Ishikawa (cell line): ENCODE results near the gene MYCBPAP.

Experiments used
- CEBPB ChIP-seq: IDR thresholded peaks from 2 replicates; pipeline ENCODE4 v1.6.1; 2012
- CREB1 ChIP-seq: IDR thresholded peaks from 2 replicates; pipeline ENCODE4 v1.6.1; 2012; ENCODE audit warnings: low read depth
- EGR1 ChIP-seq: IDR thresholded peaks from 2 replicates; pipeline ENCODE4 v1.6.1; 2012
- EP300 ChIP-seq: IDR thresholded peaks from 2 replicates; pipeline ENCODE4 v1.6.1; 2012; ENCODE audit warnings: borderline replicate concordance
- FOXM1 ChIP-seq: IDR thresholded peaks from 2 replicates; pipeline ENCODE4 v1.6.1; 2012; ENCODE audit warnings: low read depth, borderline replicate concordance
- NFIC ChIP-seq: IDR thresholded peaks from 2 replicates; pipeline ENCODE4 v1.6.1; 2012
- RAD21 ChIP-seq: IDR thresholded peaks from 2 replicates; pipeline ENCODE4 v1.6.1; 2012; ENCODE audit warnings: low read depth
- TAF1 ChIP-seq: IDR thresholded peaks from 2 replicates; pipeline ENCODE4 v1.6.1; 2012; ENCODE audit warnings: low read depth, mild to moderate bottlenecking
- TCF12 ChIP-seq: IDR thresholded peaks from 2 replicates; pipeline ENCODE4 v1.6.1; 2012; ENCODE audit warnings: low read depth
- TEAD4 ChIP-seq: IDR thresholded peaks from 2 replicates; pipeline ENCODE4 v1.6.1; 2012
- YY1 ChIP-seq: IDR thresholded peaks from 2 replicates; pipeline ENCODE4 v1.6.1; 2012; ENCODE audit warnings: low read depth
- ZBTB7A ChIP-seq: IDR thresholded peaks from 2 replicates; pipeline ENCODE4 v1.6.1; 2012; ENCODE audit warnings: low read depth
- TF ChIP-seq, protein P1 (sequence below): IDR thresholded peaks from 2 replicates; pipeline ENCODE4 v1.6.1; 2012
- TF ChIP-seq, protein P2 (sequence below): IDR thresholded peaks from 2 replicates; pipeline ENCODE4 v1.6.1; 2012; ENCODE audit warnings: low read depth, mild to moderate bottlenecking
- TF ChIP-seq, protein P3 (sequence below): IDR thresholded peaks from 2 replicates; pipeline ENCODE4 v1.6.1; 2012

MYCBPAP gene

DNA sequence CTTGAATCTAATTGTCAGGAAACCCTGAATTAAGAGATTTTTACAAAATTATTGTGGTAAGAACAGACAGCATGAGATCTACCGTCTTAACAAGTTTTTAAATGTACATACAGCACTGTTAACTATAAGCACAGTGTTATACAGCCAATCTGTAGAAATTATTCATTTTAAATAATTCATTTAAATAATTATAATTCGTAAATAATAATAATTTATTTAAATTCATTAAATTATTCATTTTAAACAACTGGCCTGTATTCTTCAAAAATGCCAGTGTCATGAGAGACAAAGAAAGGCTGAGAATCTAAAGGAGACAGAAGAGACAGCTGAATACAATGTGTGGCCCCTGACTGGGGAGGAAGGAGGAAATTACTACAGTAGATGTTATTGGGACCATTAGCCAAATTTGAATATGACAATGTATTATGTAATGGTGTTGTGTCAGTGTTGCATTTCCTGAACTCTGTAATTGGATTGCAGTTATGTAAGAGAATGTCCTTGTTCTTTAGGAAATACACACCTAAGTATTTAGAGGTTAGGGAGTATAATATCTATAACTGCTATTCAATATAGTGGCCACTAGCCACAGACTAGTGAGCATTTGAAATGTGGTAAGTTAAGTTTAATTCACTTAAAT is 27.3 kb upstream of the MYCBPAP start:
- TF ChIP-seq TCF12 (no peak), FOXM1 (no peak), TEAD4 (no peak), EGR1 (no peak), CREB1 (no peak), NFIC (no peak), EP300 (no peak), TAF1 (no peak), ZBTB7A (no peak), YY1 (no peak), RAD21 (no peak), CEBPB (no peak)
- TF ChIP-seq, protein P1, sequence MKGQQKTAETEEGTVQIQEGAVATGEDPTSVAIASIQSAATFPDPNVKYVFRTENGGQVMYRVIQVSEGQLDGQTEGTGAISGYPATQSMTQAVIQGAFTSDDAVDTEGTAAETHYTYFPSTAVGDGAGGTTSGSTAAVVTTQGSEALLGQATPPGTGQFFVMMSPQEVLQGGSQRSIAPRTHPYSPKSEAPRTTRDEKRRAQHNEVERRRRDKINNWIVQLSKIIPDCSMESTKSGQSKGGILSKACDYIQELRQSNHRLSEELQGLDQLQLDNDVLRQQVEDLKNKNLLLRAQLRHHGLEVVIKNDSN: no peak
- TF ChIP-seq, protein P2, sequence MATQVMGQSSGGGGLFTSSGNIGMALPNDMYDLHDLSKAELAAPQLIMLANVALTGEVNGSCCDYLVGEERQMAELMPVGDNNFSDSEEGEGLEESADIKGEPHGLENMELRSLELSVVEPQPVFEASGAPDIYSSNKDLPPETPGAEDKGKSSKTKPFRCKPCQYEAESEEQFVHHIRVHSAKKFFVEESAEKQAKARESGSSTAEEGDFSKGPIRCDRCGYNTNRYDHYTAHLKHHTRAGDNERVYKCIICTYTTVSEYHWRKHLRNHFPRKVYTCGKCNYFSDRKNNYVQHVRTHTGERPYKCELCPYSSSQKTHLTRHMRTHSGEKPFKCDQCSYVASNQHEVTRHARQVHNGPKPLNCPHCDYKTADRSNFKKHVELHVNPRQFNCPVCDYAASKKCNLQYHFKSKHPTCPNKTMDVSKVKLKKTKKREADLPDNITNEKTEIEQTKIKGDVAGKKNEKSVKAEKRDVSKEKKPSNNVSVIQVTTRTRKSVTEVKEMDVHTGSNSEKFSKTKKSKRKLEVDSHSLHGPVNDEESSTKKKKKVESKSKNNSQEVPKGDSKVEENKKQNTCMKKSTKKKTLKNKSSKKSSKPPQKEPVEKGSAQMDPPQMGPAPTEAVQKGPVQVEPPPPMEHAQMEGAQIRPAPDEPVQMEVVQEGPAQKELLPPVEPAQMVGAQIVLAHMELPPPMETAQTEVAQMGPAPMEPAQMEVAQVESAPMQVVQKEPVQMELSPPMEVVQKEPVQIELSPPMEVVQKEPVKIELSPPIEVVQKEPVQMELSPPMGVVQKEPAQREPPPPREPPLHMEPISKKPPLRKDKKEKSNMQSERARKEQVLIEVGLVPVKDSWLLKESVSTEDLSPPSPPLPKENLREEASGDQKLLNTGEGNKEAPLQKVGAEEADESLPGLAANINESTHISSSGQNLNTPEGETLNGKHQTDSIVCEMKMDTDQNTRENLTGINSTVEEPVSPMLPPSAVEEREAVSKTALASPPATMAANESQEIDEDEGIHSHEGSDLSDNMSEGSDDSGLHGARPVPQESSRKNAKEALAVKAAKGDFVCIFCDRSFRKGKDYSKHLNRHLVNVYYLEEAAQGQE: no peak
- TF ChIP-seq, protein P3, sequence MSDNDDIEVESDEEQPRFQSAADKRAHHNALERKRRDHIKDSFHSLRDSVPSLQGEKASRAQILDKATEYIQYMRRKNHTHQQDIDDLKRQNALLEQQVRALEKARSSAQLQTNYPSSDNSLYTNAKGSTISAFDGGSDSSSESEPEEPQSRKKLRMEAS: no peak

DNA sequence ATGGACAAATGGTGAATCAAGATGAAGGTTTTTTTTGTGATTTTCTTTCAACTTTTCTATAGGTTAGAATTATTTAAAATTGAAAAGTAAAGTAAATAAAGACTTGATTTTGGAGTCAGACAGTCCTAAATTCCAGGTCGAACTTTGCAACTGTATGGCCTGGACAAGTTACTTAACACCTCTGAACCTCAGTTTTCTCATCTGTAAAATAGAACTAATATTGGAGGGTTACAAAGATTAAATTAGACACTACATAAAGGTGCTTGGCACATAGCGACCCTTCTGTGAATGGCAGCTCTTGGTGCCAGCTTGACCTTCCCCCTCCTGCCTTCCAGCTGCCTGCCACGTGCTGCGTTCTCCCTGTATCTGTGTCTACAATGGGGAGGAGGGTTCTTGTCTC is 26.6 kb upstream of the MYCBPAP start:
- TF ChIP-seq FOXM1: no peak
- no peak for TF ChIP-seq YY1
- TF ChIP-seq, protein P1: no peak
- no peak for TF ChIP-seq TEAD4
- no peak for TF ChIP-seq NFIC
- TF ChIP-seq CREB1: no peak
- TF ChIP-seq RAD21: no peak
- TF ChIP-seq TCF12: no peak
- no peak for TF ChIP-seq EP300
- TF ChIP-seq, protein P3: no peak
- TF ChIP-seq, protein P2: no peak
- no peak for TF ChIP-seq EGR1
- TF ChIP-seq TAF1: no peak
- no peak for TF ChIP-seq CEBPB

DNA sequence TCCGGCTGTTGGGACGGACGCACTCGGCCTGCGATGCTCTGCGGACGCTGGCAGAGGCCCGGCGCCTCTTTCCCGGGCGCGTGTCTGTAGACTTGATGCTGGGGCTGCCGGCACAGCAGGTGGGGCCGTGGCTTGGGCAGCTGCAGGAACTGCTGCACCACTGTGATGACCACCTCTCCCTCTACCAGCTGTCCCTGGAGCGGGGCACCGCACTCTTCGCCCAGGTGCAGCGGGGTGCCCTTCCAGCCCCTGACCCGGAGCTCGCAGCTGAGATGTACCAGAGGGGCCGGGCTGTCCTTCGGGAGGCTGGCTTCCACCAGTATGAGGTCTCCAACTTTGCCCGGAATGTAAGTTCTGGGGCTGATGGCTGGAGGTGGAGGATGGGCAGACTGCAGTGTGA is 26.1 kb upstream of the MYCBPAP start:
- TF ChIP-seq NFIC: no peak
- TF ChIP-seq, protein P1: no peak
- no peak for TF ChIP-seq FOXM1
- no peak for TF ChIP-seq TAF1
- no peak for TF ChIP-seq CEBPB
- no peak for TF ChIP-seq CREB1
- TF ChIP-seq EP300: no peak

DNA sequence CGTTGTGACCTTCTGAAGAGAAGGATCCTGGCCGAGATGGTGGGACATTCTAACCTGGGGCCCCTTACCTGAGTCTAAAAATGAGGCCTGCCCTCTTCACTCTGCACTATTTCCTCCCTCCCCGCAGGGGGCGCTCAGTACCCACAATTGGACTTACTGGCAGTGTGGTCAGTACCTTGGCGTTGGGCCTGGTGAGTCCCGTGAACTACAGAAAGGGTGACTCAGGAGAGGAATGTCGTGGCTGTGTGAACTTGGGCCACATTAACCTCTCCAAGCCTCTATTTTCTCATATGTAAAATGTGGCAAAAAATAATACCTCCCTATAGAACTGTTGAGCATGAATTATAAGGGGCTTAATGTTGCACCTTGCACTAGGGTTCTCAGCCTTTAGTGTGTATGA is 25.7 kb upstream of the MYCBPAP start:
- TF ChIP-seq, protein P3: peak; percentile 41; the same call in 1 of the 2 replicates
- peak; percentile 96 for TF ChIP-seq RAD21
- TF ChIP-seq CREB1: no peak
- TF ChIP-seq NFIC: peak; percentile 80
- TF ChIP-seq TEAD4: no peak
- no peak for TF ChIP-seq TCF12
- TF ChIP-seq, protein P2: no peak
- no peak for TF ChIP-seq FOXM1
- TF ChIP-seq YY1: no peak
